ENCODE measurements around the gene DNASE1L1. TPM values are rescaled to one million over a fixed set of nuclear protein-coding genes. Genes with fewer than 3 reads are reported as not detected.

Gene DNASE1L1
- total and polyA plus RNA-seq, 4 donors: 9.3 to 22.1 (median 16.7) TPM

- Histone ChIP-seq H3K4me1 (ENCODE audit: control insufficient read depth in 4 of 4, insufficient read depth in 4 of 4, low read length in 3 of 4) (peaks cover 4 to 11% (median 8%) of the 10 kb centered on the region in 4 donors), H3K27ac (ENCODE audit: low read depth in 1 of 2, low read length in 2 of 2) (no peak overlapping the region), H3K27me3 (ENCODE audit: control insufficient read depth in 4 of 4, insufficient read depth in 4 of 4, low read length in 3 of 4) (no peaks in the 10 kb centered on the region), H3K36me3 (ENCODE audit: control insufficient read depth in 4 of 4, insufficient read depth in 3 of 4, low read depth in 1 of 4, low read length in 3 of 4) (peaks cover 0 to 24% (median 8%) of the 10 kb centered on the region in 4 donors), H3K4me3 (ENCODE audit: low read depth in 1 of 3, low read length in 3 of 3) (no peak overlapping the region), H3K9me3 (ENCODE audit: control insufficient read depth in 4 of 4, low read length in 3 of 4) (no peaks in the 10 kb centered on the region), H3K9ac (ENCODE audit: low read depth in 1 of 2, low read length in 2 of 2) (no peak overlapping the region)
- TF ChIP-seq JUND (IDR thresholded peaks at IDR 0.05) (no peak), HNF4G (IDR thresholded peaks at IDR 0.05) (no peak), HNF4A (conservative IDR thresholded peaks at IDR 0.05) (no peak), SP1 (IDR thresholded peaks at IDR 0.05) (no peak), CTCF (IDR thresholded peaks at IDR 0.05; ENCODE audit: low read depth, low read length, missing input control) (no peak), EGR1 (IDR thresholded peaks at IDR 0.05; ENCODE audit: low read depth in 2 of 2) (no peak), YY1 (IDR thresholded peaks at IDR 0.05) (no peak), GABPA (IDR thresholded peaks at IDR 0.05 in 1 of 2, conservative IDR thresholded peaks at IDR 0.05 in 1 of 2) (no peak), FOXA1 (IDR thresholded peaks at IDR 0.05) (no peak), RXRA (IDR thresholded peaks at IDR 0.05) (no peak), FOXA2 (IDR thresholded peaks at IDR 0.05) (no peak), ZBTB33 (IDR thresholded peaks at IDR 0.05) (no peak), ATF3 (IDR thresholded peaks at IDR 0.05) (no peak), RAD21 (IDR thresholded peaks at IDR 0.05) (no peak), MAX (IDR thresholded peaks at IDR 0.05) (no peak), REST (IDR thresholded peaks at IDR 0.05) (no peak), NR2F2 (IDR thresholded peaks at IDR 0.05) (no peak), TAF1 (conservative IDR thresholded peaks at IDR 0.05) (no peak)
- DNase-seq (ENCODE audit: low spot score): no peak
- 95% methylated on average over 14 of the region's 14 CpGs for WGBS
Measured at GRCh38 chrX:154448484-154448883, 39.4 kb upstream of the DNASE1L1 start.
